HEK293 (cell line): ENCODE results near the gene BHLHE41.

Source experiments
- CTCF ChIA-PET: fragments of 350-600 bp; formaldehyde crosslinking; extraction: SDS; loops from one replicate; lab custom pipeline; 2021; ENCODE audit warnings: antibody characterized with exemption; lab: Yijun Ruan, JAX
- POLR2A ChIA-PET: fragments of 300-600 bp; formaldehyde crosslinking; extraction: SDS; loops from one replicate; lab custom pipeline; 2020; ENCODE audit warnings: antibody characterized with exemption, inconsistent platforms; lab: Yijun Ruan, JAX
- H3K27ac ChIP-seq: fragments of 200-500 bp; sonication (Bioruptor generic); 2 replicates; pipeline ENCODE4 v1.5.1; 2014; ENCODE audit warnings: low read depth, low read length, control low read depth, inconsistent platforms; ENCODE audit errors: extremely low read depth
- H3K36me3 ChIP-seq, 2 experiments: fragments of 200-500 bp in 1 of 2; sonication (Bioruptor generic) in 1 of 2; 1 replicate in 1 of 2; 2 replicates in 1 of 2; pipeline ENCODE4 v1.5.1; 2014 to 2017; ENCODE audit warnings: inconsistent platforms in 2 of 2, low read length in 2 of 2; ENCODE audit not compliant: control insufficient read depth in 2 of 2, insufficient read depth in 1 of 2
- H3K4me1 ChIP-seq: fragments of 200-500 bp; sonication (Bioruptor generic); 2 replicates; pipeline ENCODE4 v1.5.1; 2014; ENCODE audit warnings: mild to moderate bottlenecking, low read length, inconsistent platforms; ENCODE audit not compliant: control insufficient read depth, insufficient read depth
- H3K4me3 ChIP-seq: 2 replicates; pipeline ENCODE4 v1.5.1; 2011; ENCODE audit warnings: low read depth, mild to moderate bottlenecking, control low read depth, low read length, moderate library complexity
- H3K9me3 ChIP-seq: fragments of 200-500 bp; sonication (Bioruptor generic); 2 replicates; pipeline ENCODE4 v1.5.1; 2014; ENCODE audit warnings: low read depth, low read length, inconsistent platforms; ENCODE audit not compliant: control insufficient read depth, insufficient read depth
- BCL11A ChIP-seq: fragments of 450-650 bp; formaldehyde crosslinking; IDR thresholded peaks from 2 replicates; pipeline ENCODE4 v1.5.1; 2016; ENCODE audit warnings: low read depth, missing biosample characterization, missing genetic modification characterization
- GLI4 ChIP-seq: fragments of 450-650 bp; formaldehyde crosslinking; IDR thresholded peaks from 2 replicates; pipeline ENCODE4 v1.5.1; 2016; ENCODE audit warnings: missing biosample characterization, missing genetic modification characterization
- HOXD13 ChIP-seq: sonication (generic); formaldehyde crosslinking; IDR thresholded peaks from 2 replicates; pipeline ENCODE4 v1.8.0; 2022; ENCODE audit warnings: missing genetic modification reagents, borderline replicate concordance
- PRDM1 ChIP-seq: fragments of 450-650 bp; formaldehyde crosslinking; IDR thresholded peaks from 2 replicates; pipeline ENCODE4; 2016; ENCODE audit warnings: missing biosample characterization, missing genetic modification characterization
- WT1 ChIP-seq: fragments of 450-650 bp; formaldehyde crosslinking; IDR thresholded peaks from 2 replicates; pipeline ENCODE4 v1.5.1; 2016; ENCODE audit warnings: missing biosample characterization, missing genetic modification characterization
- ZEB2 ChIP-seq: fragments of 450-650 bp; formaldehyde crosslinking; IDR thresholded peaks from 2 replicates; pipeline ENCODE4 v1.5.1; 2016; ENCODE audit warnings: missing biosample characterization, missing genetic modification characterization
- ZFP3 ChIP-seq: fragments of 450-650 bp; formaldehyde crosslinking; IDR thresholded peaks from 2 replicates; pipeline ENCODE4 v1.5.1; 2016; ENCODE audit warnings: low read depth, missing biosample characterization, missing genetic modification characterization
- ZFP37 ChIP-seq: fragments of 450-650 bp; formaldehyde crosslinking; IDR thresholded peaks from 2 replicates; pipeline ENCODE4 v1.5.1; 2016; ENCODE audit warnings: missing biosample characterization, missing genetic modification characterization
- ZIC2 ChIP-seq: fragments of 450-650 bp; formaldehyde crosslinking; IDR thresholded peaks from 2 replicates; pipeline ENCODE4 v1.5.1; 2016; ENCODE audit warnings: missing biosample characterization, missing genetic modification characterization
- ZNF2 ChIP-seq: fragments of 450-650 bp; formaldehyde crosslinking; IDR thresholded peaks from 2 replicates; pipeline ENCODE4 v1.5.1; 2016; ENCODE audit warnings: missing biosample characterization, missing genetic modification characterization
- ZNF311 ChIP-seq: fragments of 450-650 bp; formaldehyde crosslinking; IDR thresholded peaks from 2 replicates; pipeline ENCODE4 v1.5.1; 2017; ENCODE audit warnings: missing biosample characterization, missing genetic modification characterization, borderline replicate concordance
- ZNF423 ChIP-seq: fragments of 450-650 bp; formaldehyde crosslinking; IDR thresholded peaks from 2 replicates; pipeline ENCODE4 v1.5.1; 2016; ENCODE audit warnings: missing biosample characterization, missing genetic modification characterization
- ZNF510 ChIP-seq: fragments of 450-650 bp; formaldehyde crosslinking; IDR thresholded peaks from 2 replicates; pipeline ENCODE4 v1.5.1; 2018; ENCODE audit warnings: mild to moderate bottlenecking, missing genetic modification characterization, missing biosample characterization; ENCODE audit not compliant: insufficient replicate concordance
- ZNF530 ChIP-seq: fragments of 450-650 bp; formaldehyde crosslinking; IDR thresholded peaks from 2 replicates; pipeline ENCODE4 v1.5.1; 2016; ENCODE audit warnings: low read depth, missing biosample characterization, missing genetic modification characterization
- ZNF629 ChIP-seq: fragments of 450-650 bp; formaldehyde crosslinking; IDR thresholded peaks from 2 replicates; pipeline ENCODE4 v1.5.1; 2017; ENCODE audit warnings: missing biosample characterization, missing genetic modification characterization
- ZXDB ChIP-seq: fragments of 450-650 bp; formaldehyde crosslinking; IDR thresholded peaks from 2 replicates; pipeline ENCODE4 v1.5.1; 2016; ENCODE audit warnings: missing biosample characterization, missing genetic modification characterization
- TF ChIP-seq, protein P1 (sequence below): fragments of 450-650 bp; IDR thresholded peaks from 2 replicates; pipeline ENCODE4 v1.5.1; 2018; ENCODE audit warnings: missing biosample characterization, missing genetic modification characterization
- TF ChIP-seq, protein P2 (sequence below): fragments of 450-650 bp; formaldehyde crosslinking; IDR thresholded peaks from 2 replicates; pipeline ENCODE4 v1.5.1; 2016; ENCODE audit warnings: missing biosample characterization, missing genetic modification characterization
- TF ChIP-seq, protein P3 (sequence below): fragments of 450-650 bp; formaldehyde crosslinking; IDR thresholded peaks from 2 replicates; pipeline ENCODE4 v1.5.1; 2016; ENCODE audit warnings: missing biosample characterization, missing genetic modification characterization, borderline replicate concordance
- TF ChIP-seq, protein P4 (sequence below): fragments of 450-650 bp; formaldehyde crosslinking; IDR thresholded peaks from 2 replicates; pipeline ENCODE4 v1.5.1; 2016; ENCODE audit warnings: missing biosample characterization, missing genetic modification characterization, borderline replicate concordance

Gene BHLHE41

DNA sequence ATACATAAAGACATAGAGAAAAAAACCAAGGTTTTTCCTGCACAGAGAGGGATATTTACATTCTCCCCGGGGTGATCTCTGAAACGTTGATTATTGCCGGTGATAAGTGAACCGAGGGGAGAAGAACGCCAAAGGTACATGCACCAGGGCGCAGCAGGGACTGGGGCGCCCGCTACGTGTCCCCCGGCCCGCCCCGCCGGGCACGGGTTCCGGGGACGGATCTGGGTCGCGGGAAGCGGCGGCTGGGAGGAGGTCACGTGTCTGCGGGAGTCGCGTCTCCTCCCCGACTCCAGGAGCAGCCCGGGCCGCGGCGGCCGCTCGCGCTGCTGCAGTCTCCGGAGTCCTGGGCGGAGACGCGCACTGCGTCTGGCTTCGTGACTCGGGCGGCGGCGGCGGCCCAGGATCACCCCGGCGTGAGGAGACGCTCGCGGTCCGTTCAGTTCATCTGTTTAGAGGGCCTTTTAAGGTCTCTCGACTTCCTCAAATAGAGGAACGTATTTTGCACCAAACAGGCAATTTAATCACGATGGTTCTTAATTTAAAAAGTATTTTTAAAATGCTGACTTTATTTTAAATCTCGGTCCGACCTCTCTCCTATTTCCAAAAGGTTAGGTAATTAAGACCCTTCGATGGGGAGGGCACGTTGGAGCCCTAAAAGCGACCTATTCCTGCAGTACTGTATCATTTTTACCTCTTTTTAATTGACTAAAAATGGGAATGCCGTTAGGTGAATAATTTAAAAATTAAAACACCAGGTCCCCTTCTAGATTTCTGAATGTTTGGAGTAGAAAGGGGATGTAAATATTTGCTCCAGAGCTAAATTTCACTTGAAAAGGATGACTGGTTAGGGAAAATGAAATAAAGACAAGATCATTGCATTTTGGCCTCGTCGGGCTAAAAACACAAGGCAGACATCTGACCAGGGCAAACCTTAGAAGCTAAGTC, 1.8 kb upstream of the BHLHE41 start (continued):
- TF ChIP-seq WT1 (tag by site-specific recombination), result peak; percentile 81; the same call in 1 of the 2 replicates

DNA sequence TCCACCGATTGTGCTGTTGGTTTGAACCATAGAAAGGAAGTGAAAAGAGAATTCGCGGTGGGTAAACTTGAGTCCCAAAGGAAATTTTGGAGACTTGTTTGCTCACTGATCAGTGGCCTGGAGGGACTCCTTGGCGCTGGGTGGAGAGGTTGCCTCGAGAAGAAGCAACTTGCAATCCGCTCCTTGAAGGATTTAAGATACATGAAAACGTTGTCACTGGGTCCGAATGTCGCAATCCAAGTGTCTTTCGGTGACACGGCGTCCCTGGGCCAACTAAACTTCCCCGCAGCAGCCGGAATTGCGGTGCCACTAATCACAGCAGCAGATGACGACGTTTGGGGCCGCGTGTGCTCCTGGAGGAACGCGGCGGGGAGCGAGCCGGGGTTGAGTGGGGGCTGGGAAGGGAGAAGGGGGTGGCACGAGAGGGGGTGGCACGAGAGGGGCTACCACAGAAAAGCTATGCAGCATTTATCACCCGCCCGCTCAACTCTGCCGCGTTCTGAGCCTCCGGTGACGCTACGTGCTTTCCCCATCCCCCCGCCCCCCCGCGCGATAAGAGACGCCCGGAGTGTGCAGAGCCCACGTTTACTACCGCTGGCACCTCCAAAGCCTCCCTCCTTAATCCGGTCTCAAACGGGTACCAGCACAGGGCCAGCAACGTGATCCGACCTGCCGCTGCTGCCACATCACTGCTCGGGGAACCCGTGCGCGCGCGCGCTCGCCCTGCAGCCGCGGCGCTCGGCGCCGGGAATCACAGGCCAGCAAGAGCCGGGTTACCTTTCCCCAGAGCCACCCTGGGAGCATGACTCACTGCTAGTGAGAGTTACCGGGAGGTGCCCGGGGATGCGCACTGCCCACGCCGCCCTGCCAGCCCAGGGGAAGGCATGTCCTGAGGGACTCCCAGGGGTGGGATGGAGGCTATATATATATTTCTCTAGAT, 833 bp upstream of the BHLHE41 start:
- H3K27ac ChIP-seq, result peak overlapping the region; percentile 93
- POLR2A ChIA-PET, result interaction anchor here (0.6 to 1.7 kb wide), 5 partner anchors 11 to 1247 kb away, joined by 3 to 6 read pairs (median 4); no protein-coding TSS in a partner anchor
- CTCF ChIA-PET, result interaction anchor here (0.7 to 1.2 kb wide), 2 partner anchors 96 to 314 kb away, joined by 3 read pairs; no protein-coding TSS in a partner anchor
- peak overlapping the region; percentile 43 for H3K4me3 ChIP-seq
- no peaks in the 10 kb centered on the region for H3K36me3 ChIP-seq
- peaks cover 9% of the 10 kb centered on the region for H3K4me1 ChIP-seq
- no peaks in the 10 kb centered on the region for H3K9me3 ChIP-seq
- TF ChIP-seq ZFP37 (0 out of 2 replicates have a peak, but pooled peaks have one; percentile 24), ZNF423 (tag by site-specific recombination) (no peak), ZXDB (tag by site-specific recombination) (peak; percentile 76), ZNF629 (tag by site-specific recombination) (peak; percentile 63), ZFP3 (tag by site-specific recombination) (no peak), GLI4 (tag by site-specific recombination) (no peak; the same call in 1 of the 2 replicates), ZNF2 (tag by site-specific recombination) (peak; percentile 51), PRDM1 (tag by site-specific recombination) (peak; percentile 88), ZNF530 (no peak), ZEB2 (peak; percentile 76), ZIC2 (tag by site-specific recombination) (0 out of 2 replicates have a peak, but pooled peaks have one; percentile 48), ZNF510 (tag by site-specific recombination) (no peak), BCL11A (tag by site-specific recombination) (peak; percentile 25; the same call in 1 of the 2 replicates), ZNF311 (tag by site-specific recombination) (no peak), HOXD13 (CRISPR knock-in tag) (no peak)
- TF ChIP-seq, protein P1, sequence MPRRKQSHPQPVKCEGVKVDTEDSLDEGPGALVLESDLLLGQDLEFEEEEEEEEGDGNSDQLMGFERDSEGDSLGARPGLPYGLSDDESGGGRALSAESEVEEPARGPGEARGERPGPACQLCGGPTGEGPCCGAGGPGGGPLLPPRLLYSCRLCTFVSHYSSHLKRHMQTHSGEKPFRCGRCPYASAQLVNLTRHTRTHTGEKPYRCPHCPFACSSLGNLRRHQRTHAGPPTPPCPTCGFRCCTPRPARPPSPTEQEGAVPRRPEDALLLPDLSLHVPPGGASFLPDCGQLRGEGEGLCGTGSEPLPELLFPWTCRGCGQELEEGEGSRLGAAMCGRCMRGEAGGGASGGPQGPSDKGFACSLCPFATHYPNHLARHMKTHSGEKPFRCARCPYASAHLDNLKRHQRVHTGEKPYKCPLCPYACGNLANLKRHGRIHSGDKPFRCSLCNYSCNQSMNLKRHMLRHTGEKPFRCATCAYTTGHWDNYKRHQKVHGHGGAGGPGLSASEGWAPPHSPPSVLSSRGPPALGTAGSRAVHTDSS (tag by site-specific recombination), result 0 out of 2 replicates have a peak, but pooled peaks have one; percentile 19
- TF ChIP-seq, protein P2, sequence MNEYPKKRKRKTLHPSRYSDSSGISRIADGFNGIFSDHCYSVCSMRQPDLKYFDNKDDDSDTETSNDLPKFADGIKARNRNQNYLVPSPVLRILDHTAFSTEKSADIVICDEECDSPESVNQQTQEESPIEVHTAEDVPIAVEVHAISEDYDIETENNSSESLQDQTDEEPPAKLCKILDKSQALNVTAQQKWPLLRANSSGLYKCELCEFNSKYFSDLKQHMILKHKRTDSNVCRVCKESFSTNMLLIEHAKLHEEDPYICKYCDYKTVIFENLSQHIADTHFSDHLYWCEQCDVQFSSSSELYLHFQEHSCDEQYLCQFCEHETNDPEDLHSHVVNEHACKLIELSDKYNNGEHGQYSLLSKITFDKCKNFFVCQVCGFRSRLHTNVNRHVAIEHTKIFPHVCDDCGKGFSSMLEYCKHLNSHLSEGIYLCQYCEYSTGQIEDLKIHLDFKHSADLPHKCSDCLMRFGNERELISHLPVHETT (tag by site-specific recombination), result 0 out of 2 replicates have a peak, but pooled peaks have one; percentile 23
- TF ChIP-seq, protein P3, sequence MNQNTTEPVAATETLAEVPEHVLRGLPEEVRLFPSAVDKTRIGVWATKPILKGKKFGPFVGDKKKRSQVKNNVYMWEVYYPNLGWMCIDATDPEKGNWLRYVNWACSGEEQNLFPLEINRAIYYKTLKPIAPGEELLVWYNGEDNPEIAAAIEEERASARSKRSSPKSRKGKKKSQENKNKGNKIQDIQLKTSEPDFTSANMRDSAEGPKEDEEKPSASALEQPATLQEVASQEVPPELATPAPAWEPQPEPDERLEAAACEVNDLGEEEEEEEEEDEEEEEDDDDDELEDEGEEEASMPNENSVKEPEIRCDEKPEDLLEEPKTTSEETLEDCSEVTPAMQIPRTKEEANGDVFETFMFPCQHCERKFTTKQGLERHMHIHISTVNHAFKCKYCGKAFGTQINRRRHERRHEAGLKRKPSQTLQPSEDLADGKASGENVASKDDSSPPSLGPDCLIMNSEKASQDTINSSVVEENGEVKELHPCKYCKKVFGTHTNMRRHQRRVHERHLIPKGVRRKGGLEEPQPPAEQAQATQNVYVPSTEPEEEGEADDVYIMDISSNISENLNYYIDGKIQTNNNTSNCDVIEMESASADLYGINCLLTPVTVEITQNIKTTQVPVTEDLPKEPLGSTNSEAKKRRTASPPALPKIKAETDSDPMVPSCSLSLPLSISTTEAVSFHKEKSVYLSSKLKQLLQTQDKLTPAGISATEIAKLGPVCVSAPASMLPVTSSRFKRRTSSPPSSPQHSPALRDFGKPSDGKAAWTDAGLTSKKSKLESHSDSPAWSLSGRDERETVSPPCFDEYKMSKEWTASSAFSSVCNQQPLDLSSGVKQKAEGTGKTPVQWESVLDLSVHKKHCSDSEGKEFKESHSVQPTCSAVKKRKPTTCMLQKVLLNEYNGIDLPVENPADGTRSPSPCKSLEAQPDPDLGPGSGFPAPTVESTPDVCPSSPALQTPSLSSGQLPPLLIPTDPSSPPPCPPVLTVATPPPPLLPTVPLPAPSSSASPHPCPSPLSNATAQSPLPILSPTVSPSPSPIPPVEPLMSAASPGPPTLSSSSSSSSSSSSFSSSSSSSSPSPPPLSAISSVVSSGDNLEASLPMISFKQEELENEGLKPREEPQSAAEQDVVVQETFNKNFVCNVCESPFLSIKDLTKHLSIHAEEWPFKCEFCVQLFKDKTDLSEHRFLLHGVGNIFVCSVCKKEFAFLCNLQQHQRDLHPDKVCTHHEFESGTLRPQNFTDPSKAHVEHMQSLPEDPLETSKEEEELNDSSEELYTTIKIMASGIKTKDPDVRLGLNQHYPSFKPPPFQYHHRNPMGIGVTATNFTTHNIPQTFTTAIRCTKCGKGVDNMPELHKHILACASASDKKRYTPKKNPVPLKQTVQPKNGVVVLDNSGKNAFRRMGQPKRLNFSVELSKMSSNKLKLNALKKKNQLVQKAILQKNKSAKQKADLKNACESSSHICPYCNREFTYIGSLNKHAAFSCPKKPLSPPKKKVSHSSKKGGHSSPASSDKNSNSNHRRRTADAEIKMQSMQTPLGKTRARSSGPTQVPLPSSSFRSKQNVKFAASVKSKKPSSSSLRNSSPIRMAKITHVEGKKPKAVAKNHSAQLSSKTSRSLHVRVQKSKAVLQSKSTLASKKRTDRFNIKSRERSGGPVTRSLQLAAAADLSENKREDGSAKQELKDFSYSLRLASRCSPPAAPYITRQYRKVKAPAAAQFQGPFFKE, result no peak
- TF ChIP-seq, protein P4, sequence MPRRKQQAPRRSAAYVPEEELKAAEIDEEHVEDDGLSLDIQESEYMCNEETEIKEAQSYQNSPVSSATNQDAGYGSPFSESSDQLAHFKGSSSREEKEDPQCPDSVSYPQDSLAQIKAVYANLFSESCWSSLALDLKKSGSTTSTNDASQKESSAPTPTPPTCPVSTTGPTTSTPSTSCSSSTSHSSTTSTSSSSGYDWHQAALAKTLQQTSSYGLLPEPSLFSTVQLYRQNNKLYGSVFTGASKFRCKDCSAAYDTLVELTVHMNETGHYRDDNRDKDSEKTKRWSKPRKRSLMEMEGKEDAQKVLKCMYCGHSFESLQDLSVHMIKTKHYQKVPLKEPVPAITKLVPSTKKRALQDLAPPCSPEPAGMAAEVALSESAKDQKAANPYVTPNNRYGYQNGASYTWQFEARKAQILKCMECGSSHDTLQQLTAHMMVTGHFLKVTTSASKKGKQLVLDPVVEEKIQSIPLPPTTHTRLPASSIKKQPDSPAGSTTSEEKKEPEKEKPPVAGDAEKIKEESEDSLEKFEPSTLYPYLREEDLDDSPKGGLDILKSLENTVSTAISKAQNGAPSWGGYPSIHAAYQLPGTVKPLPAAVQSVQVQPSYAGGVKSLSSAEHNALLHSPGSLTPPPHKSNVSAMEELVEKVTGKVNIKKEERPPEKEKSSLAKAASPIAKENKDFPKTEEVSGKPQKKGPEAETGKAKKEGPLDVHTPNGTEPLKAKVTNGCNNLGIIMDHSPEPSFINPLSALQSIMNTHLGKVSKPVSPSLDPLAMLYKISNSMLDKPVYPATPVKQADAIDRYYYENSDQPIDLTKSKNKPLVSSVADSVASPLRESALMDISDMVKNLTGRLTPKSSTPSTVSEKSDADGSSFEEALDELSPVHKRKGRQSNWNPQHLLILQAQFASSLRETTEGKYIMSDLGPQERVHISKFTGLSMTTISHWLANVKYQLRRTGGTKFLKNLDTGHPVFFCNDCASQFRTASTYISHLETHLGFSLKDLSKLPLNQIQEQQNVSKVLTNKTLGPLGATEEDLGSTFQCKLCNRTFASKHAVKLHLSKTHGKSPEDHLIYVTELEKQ (tag by site-specific recombination), result no peak
